GM10266 (cell line): ENCODE measurements around the gene FCGBP.

Source experiments
- DNase-seq: peaks from one replicate; pipeline ENCODE4 v3.0.0; 2012; ENCODE audit errors: extremely low spot score
- TF ChIP-seq, protein P1 (sequence below): IDR thresholded peaks from 2 replicates; pipeline ENCODE4 v1.5.1; 2012; ENCODE audit warnings: mild to moderate bottlenecking, low read depth; ENCODE audit not compliant: control insufficient read depth, insufficient read depth; ENCODE audit errors: missing control alignments

FCGBP gene

GRCh38 chr19:39937094-39937720, 2.8 kb upstream of the FCGBP start:
- DNase-seq: peak; percentile 68
- TF ChIP-seq, protein P1, sequence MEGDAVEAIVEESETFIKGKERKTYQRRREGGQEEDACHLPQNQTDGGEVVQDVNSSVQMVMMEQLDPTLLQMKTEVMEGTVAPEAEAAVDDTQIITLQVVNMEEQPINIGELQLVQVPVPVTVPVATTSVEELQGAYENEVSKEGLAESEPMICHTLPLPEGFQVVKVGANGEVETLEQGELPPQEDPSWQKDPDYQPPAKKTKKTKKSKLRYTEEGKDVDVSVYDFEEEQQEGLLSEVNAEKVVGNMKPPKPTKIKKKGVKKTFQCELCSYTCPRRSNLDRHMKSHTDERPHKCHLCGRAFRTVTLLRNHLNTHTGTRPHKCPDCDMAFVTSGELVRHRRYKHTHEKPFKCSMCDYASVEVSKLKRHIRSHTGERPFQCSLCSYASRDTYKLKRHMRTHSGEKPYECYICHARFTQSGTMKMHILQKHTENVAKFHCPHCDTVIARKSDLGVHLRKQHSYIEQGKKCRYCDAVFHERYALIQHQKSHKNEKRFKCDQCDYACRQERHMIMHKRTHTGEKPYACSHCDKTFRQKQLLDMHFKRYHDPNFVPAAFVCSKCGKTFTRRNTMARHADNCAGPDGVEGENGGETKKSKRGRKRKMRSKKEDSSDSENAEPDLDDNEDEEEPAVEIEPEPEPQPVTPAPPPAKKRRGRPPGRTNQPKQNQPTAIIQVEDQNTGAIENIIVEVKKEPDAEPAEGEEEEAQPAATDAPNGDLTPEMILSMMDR: no peak

DNA sequence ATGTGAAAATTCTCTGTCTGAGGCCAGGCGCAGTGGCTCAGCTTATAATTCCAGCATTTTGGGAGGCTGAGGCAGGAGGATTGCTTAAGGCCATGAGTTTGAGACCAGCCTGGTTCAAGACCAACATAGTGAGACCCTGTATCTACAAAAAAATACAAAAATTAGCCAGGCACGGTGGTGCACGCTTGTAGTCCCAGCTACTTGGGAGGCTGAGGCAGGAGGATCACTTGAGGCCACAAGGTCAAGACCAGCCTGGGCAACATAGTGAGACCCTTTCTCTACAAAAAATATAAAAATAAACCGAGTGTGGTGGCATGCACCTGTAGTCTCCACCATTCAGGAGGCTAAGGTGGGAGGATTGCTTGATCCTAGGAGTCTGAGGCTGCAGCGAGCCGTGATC, 2.2 kb upstream of the FCGBP start:
- no peak for DNase-seq
- TF ChIP-seq, protein P1: no peak

DNA sequence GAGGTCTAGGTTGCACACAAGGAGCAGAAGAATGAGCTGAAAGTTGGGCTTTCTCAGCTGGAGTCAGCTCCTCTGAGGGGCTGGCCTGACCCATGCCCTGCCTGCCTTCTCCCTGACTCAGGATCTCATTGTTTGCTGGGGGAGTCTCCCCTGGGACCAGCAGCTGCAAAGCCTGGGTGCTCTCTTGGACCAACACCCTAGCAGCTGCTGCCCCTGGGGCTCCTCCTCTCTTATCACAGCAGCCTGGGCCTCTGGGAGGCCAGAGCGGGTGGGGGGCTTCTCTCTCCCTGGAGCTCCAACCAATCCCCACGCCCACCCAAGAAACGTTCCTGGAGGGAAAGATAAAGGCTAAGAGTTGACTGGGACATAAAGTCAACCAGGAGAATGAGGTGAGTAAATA, 1.6 kb upstream of the FCGBP start:
- TF ChIP-seq, protein P1: no peak
- no peak for DNase-seq

- TF ChIP-seq, protein P1: no peak
Observed at GRCh38 chr19:39935364-39935661, 879 bp upstream of the FCGBP start.

GRCh38 chr19:39929750-39930149, 4.7 kb downstream of the FCGBP start:
- no peak for DNase-seq
- TF ChIP-seq, protein P1: no peak

More at GRCh38 chr19:39935364-39935661, 879 bp upstream of the FCGBP start:
- no peak for DNase-seq

- TF ChIP-seq, protein P1: no peak
- no peak for DNase-seq
Observed at GRCh38 chr19:39928357-39928725, 6.1 kb downstream of the FCGBP start.

DNA sequence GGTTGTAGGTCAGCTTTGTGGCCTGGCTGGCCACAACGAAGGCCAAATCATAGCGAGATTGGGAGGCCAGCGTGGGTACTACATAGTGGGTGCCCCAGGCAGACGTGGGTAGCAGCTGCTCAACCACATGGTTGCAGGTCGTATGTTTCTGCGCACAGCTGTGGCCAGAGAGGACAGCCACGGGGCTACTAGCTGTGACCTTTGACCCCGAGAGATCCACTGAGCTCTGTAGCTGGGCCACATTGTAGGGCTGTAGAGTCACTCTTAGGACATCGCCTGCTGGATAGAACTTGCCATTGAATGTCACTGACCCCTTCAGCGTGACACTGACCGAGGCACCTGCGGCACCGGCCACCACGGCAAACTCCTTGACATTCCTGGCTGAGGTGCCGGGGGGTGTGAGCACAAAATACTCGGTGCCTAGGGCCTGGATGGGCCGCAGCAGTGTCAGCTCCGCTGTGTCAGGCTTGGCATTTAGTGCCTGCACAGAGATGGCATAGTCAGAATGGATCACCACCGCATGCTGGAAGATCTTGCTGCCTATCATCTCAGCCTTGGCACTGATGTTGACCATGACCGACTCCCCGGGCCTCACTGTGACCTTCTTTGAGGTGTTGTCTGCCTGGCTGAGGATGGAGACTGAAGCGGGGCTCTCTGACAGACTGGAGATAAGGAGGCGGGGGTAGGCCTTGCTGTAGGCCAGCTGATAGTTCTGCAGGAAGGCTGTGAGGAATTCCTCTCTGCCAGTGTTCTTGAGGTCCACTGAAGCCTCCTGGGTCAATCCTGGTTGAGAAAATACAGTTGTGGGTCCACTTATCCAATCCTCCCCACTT, 6.7 kb downstream of the FCGBP start:
- no peak for DNase-seq
- TF ChIP-seq, protein P1: no peak
